GM23248 (cell line): ENCODE measurements around the gene XXYLT1. TPM values are rescaled to one million over a fixed set of nuclear protein-coding genes. Genes with fewer than 3 reads are reported as not detected.

ENCODE experiments used
- DNase-seq: peaks from one replicate; pipeline ENCODE4 v3.0.0-alpha.2; 2015
- H2AFZ ChIP-seq: fragments of 200-600 bp; sonication (generic); 2 replicates; pipeline ENCODE4 v1.6.1; 2016; ENCODE audit warnings: antibody characterized with exemption
- H3F3A ChIP-seq: fragments of 200-600 bp; sonication (generic); 2 replicates; pipeline ENCODE4 v1.6.1; 2016; ENCODE audit warnings: mild to moderate bottlenecking, antibody characterized with exemption, mixed run types; ENCODE audit not compliant: insufficient read depth
- H3K27ac ChIP-seq: fragments of 200-600 bp; sonication (generic); 2 replicates; pipeline ENCODE4 v1.5.1; 2016; ENCODE audit warnings: mild to moderate bottlenecking
- H3K27me3 ChIP-seq: fragments of 200-600 bp; sonication (generic); replicated peaks from 2 replicates; pipeline ENCODE4 v1.6.1; 2016; ENCODE audit warnings: mild to moderate bottlenecking; ENCODE audit not compliant: insufficient read depth
- H3K36me3 ChIP-seq: fragments of 200-600 bp; sonication (generic); 2 replicates; pipeline ENCODE4 v1.6.1; 2016; ENCODE audit warnings: low read depth, mild to moderate bottlenecking
- H3K4me1 ChIP-seq: fragments of 200-600 bp; sonication (generic); 2 replicates; pipeline ENCODE4 v1.6.1; 2016; ENCODE audit warnings: mild to moderate bottlenecking; ENCODE audit not compliant: insufficient read depth
- H3K4me2 ChIP-seq: fragments of 200-600 bp; sonication (generic); one replicate; pipeline ENCODE4 v1.6.1; 2016; ENCODE audit warnings: mild to moderate bottlenecking; ENCODE audit not compliant: unreplicated experiment
- H3K4me3 ChIP-seq: fragments of 200-600 bp; sonication (generic); 2 replicates; pipeline ENCODE4 v1.5.1; 2016; ENCODE audit warnings: mild to moderate bottlenecking
- H3K79me2 ChIP-seq: fragments of 200-600 bp; sonication (generic); 2 replicates; pipeline ENCODE4 v1.6.1; 2016; ENCODE audit warnings: mild to moderate bottlenecking; ENCODE audit not compliant: insufficient read depth
- H3K9ac ChIP-seq: fragments of 200-600 bp; sonication (generic); 2 replicates; pipeline ENCODE4 v1.6.1; 2016; ENCODE audit warnings: mild to moderate bottlenecking
- H3K9me2 ChIP-seq: fragments of 200-600 bp; sonication (generic); 2 replicates; pipeline ENCODE4 v1.6.1; 2016; ENCODE audit warnings: mixed run types, mild to moderate bottlenecking, moderate library complexity; ENCODE audit not compliant: insufficient read depth
- H3K9me3 ChIP-seq: fragments of 200-600 bp; sonication (generic); one replicate; pipeline ENCODE4 v1.6.1; 2017; ENCODE audit warnings: low read depth
- H4K20me1 ChIP-seq: fragments of 200-600 bp; sonication (generic); 2 replicates; pipeline ENCODE4 v1.6.0; 2016; ENCODE audit not compliant: insufficient read depth
- EZH2 ChIP-seq: fragments of 200-600 bp; sonication (generic); IDR thresholded peaks from 2 replicates; pipeline ENCODE4 v1.6.1; 2018; ENCODE audit warnings: antibody characterized with exemption, mild to moderate bottlenecking; ENCODE audit not compliant: insufficient read depth, poor library complexity, severe bottlenecking
- EZH2phosphoT487 ChIP-seq: fragments of 200-600 bp; sonication (generic); IDR thresholded peaks from 2 replicates; pipeline ENCODE4 v1.6.1; 2018; ENCODE audit warnings: antibody characterized with exemption, moderate library complexity, mild to moderate bottlenecking, low read depth; ENCODE audit not compliant: insufficient read depth
- WGBS, 2 experiments: methylation state at CpG; one replicate each; pipeline ENCODE4 v1.1.6; 2015 to 2017; ENCODE audit warnings: low lambda C conversion rate in 2 of 2, low coverage in 1 of 2; ENCODE audit errors: missing lambda C conversion rate in 2 of 2; 5-methylcytosine and 5-hydroxymethylcytosine counted together
- in situ Hi-C: fragments of 300-500 bp; cut with MboI; formaldehyde crosslinking; loops from 2 replicates; pipeline ENCODE4 v1.15.0; 2020
- polyA plus RNA-seq: library from polyadenylated mRNA; unstranded; fragments of >200 nt; fragmentation: Nextera tagmentation; extraction: Ambion mirVana; gene quantifications from 2 replicates; pipeline ENCODE4 v1.2.1, GENCODE V29; 2016
- total RNA-seq: library from RNA; depleted of rRNA; stranded (reverse); fragments of >200 nt; shearing (Covaris generic); gene quantifications from 2 replicates; pipeline ENCODE4 v1.2.3, GENCODE V29; 2014

Gene XXYLT1
- total and polyA plus RNA-seq, 2 experiments from 2014 or later = 22.8 to 44.7 TPM

GRCh38 chr3:195145579-195145978 is 125.4 kb downstream of the XXYLT1 start:
- Histone ChIP-seq H3K36me3 (no peaks in the 10 kb centered on the region), H3K9me2 (no peaks in the 10 kb centered on the region), H3K4me2 (no peak overlapping the region), H3K27me3 (no peaks in the 10 kb centered on the region), H4K20me1 (no peaks in the 10 kb centered on the region), H2AFZ (no peak overlapping the region), H3K27ac (no peak overlapping the region), H3F3A (no peaks in the 10 kb centered on the region), H3K4me1 (peaks cover 11% of the 10 kb centered on the region), H3K79me2 (0 out of 2 replicates have a peak, but pooled peaks cover 3% of the 10 kb centered on the region), H3K9me3 (no peaks in the 10 kb centered on the region), H3K9ac (no peak overlapping the region), H3K4me3 (no peak overlapping the region)
- TF ChIP-seq EZH2 (no peak), EZH2phosphoT487 (no peak)
- WGBS, 2 experiments = 95 to 96% methylated on average over 12 of the region's 12 CpGs
- DNase-seq = no peak
- in situ Hi-C loops = no loop called here

- no peaks in the 10 kb centered on the region for H3K9me2 ChIP-seq
These were observed 127.7 kb downstream of the XXYLT1 start for GRCh38 chr3:195143221-195143620.

DNA sequence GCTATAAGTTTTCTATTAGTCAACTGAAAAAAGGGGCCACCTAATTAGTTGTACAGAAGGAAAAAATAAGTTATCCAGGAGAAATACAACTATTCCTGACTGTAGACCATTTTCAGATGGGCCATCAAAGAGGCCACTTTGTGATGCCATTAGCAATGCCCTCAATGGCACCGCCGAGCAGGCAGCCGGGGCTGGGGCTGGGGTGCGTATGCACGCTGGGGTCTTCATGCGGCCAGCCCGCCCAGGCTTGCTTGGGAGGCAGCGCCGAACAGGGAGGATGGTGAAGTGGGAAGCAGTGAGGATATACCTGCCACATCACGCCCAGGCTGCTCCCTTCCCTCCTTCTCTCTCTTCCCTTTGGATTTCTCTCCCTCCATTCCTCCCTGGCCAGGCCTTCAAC is 128.4 kb downstream of the XXYLT1 start:
- H3K9me3 ChIP-seq = no peaks in the 10 kb centered on the region
- no peak for DNase-seq
- in situ Hi-C loops = no loop called here

More at GRCh38 chr3:195143221-195143620, 127.7 kb downstream of the XXYLT1 start:
- no peak overlapping the region for H3K9ac ChIP-seq
- 59 to 61% methylated on average over 5 of the region's 5 CpGs for WGBS, 2 experiments
- H3K4me3 ChIP-seq = no peak overlapping the region
- no peaks in the 10 kb centered on the region for H3F3A ChIP-seq
- TF ChIP-seq EZH2phosphoT487 = no peak
- no peak for TF ChIP-seq EZH2
- in situ Hi-C loops = no loop called here
- no peaks in the 10 kb centered on the region for H4K20me1 ChIP-seq
- DNase-seq = no peak
- H2AFZ ChIP-seq = no peak overlapping the region
- no peaks in the 10 kb centered on the region for H3K36me3 ChIP-seq
- H3K79me2 ChIP-seq = 0 out of 2 replicates have a peak, but pooled peaks cover 3% of the 10 kb centered on the region
- no peak overlapping the region for H3K4me2 ChIP-seq
- no peaks in the 10 kb centered on the region for H3K27me3 ChIP-seq
- H3K27ac ChIP-seq = no peak overlapping the region
- H3K9me3 ChIP-seq = no peaks in the 10 kb centered on the region
- H3K4me1 ChIP-seq = peaks cover 6% of the 10 kb centered on the region

GRCh38 chr3:195140816-195141793 is 129.9 kb downstream of the XXYLT1 start:
- H3K27me3 ChIP-seq = no peaks in the 10 kb centered on the region
- H3K79me2 ChIP-seq = no peaks in the 10 kb centered on the region
- no peaks in the 10 kb centered on the region for H3F3A ChIP-seq
- H4K20me1 ChIP-seq = no peaks in the 10 kb centered on the region
- no peaks in the 10 kb centered on the region for H3K9me2 ChIP-seq
- H2AFZ ChIP-seq = no peak overlapping the region
- no peak overlapping the region for H3K4me2 ChIP-seq
- WGBS, 2 experiments = 88 to 92% methylated on average over 12 of the region's 12 CpGs
- H3K4me3 ChIP-seq = no peak overlapping the region
- no peak overlapping the region for H3K9ac ChIP-seq
- in situ Hi-C loops = no loop called here
- H3K4me1 ChIP-seq = no peaks in the 10 kb centered on the region
- H3K36me3 ChIP-seq = no peaks in the 10 kb centered on the region
- no peak overlapping the region for H3K27ac ChIP-seq
- DNase-seq = no peak
- TF ChIP-seq EZH2phosphoT487 = no peak
- TF ChIP-seq EZH2 = no peak
- no peaks in the 10 kb centered on the region for H3K9me3 ChIP-seq

More for the DNA sequence above, 128.4 kb downstream of the XXYLT1 start:
- Histone ChIP-seq H3K27me3 (no peaks in the 10 kb centered on the region), H3K4me1 (no peaks in the 10 kb centered on the region), H4K20me1 (no peaks in the 10 kb centered on the region), H3K4me3 (no peak overlapping the region), H3K79me2 (0 out of 2 replicates have a peak, but pooled peaks cover 3% of the 10 kb centered on the region), H3K9ac (no peak overlapping the region), H3K9me2 (no peaks in the 10 kb centered on the region), H3F3A (no peaks in the 10 kb centered on the region), H2AFZ (no peak overlapping the region), H3K4me2 (no peak overlapping the region), H3K27ac (no peak overlapping the region), H3K36me3 (no peaks in the 10 kb centered on the region)
- no peak for TF ChIP-seq EZH2phosphoT487
- no peak for TF ChIP-seq EZH2
- 97 to 98% methylated on average over 10 of the region's 10 CpGs for WGBS, 2 experiments
